ENCODE measurements around the gene USP16.
"Not testable (repeated sequence)": the region's sequence is repeated elsewhere in the genome, so short reads cannot be mapped to it uniquely, and the experiment has no call there.

Gene USP16

GRCh38 chr21:29024474-29025327, at the start of gene USP16:
TSS of gene USP16 (plus strand) at chr21:29024668. CDS start at chr21:29027914, 3,246 bp downstream.
- DNase-seq, result peak; percentile 97

- no peak for DNase-seq
Observed at GRCh38 chr21:28975397-28975796, 49.1 kb upstream of the USP16 start.

GRCh38 chr21:28979092-28979491, 45.4 kb upstream of the USP16 start:
- no peak for DNase-seq

- no peak for DNase-seq
Observed at GRCh38 chr21:28982637-28983036, 41.8 kb upstream of the USP16 start.

- no peak for DNase-seq
Observed at GRCh38 chr21:28986677-28987076, 37.8 kb upstream of the USP16 start.

- DNase-seq, result peak; percentile 15
Observed at GRCh38 chr21:28988146-28988545, 36.3 kb upstream of the USP16 start.

- DNase-seq, result peak; percentile 13
Observed at GRCh38 chr21:28991861-28992525, 32.5 kb upstream of the USP16 start.

- DNase-seq, result peak; percentile 100
Observed at GRCh38 chr21:28992526-28993292, 31.8 kb upstream of the USP16 start, which contains the start of gene LTN1. TSS of gene LTN1 (minus strand) at chr21:28992877. CDS start at chr21:28992805, 72 bp downstream.

GRCh38 chr21:28993293-28993629, 31.2 kb upstream of the USP16 start:
- no peak for DNase-seq

GRCh38 chr21:29002442-29003144, 21.9 kb upstream of the USP16 start:
- DNase-seq, result peak; percentile 97

GRCh38 chr21:29005696-29006095, 18.8 kb upstream of the USP16 start:
- DNase-seq, result no peak

GRCh38 chr21:29007135-29007534, 17.3 kb upstream of the USP16 start:
- no peak for DNase-seq

GRCh38 chr21:29007810-29008209, 16.7 kb upstream of the USP16 start:
- no peak for DNase-seq

GRCh38 chr21:29008367-29008766, 16.1 kb upstream of the USP16 start:
- no peak for DNase-seq

- not testable (repeated sequence) for DNase-seq
Observed at GRCh38 chr21:29011236-29011635, 13.2 kb upstream of the USP16 start.

GRCh38 chr21:29017639-29018237, 6.7 kb upstream of the USP16 start:
- DNase-seq, result no peak

GRCh38 chr21:29018540-29018939, 5.9 kb upstream of the USP16 start:
- DNase-seq, result no peak

- peak; percentile 44 for DNase-seq
Observed at GRCh38 chr21:29022166-29022565, 2.3 kb upstream of the USP16 start.

GRCh38 chr21:29025328-29025713, 853 bp downstream of the USP16 start:
- peak; percentile 16 for DNase-seq

- peak; percentile 41 for DNase-seq
Observed at GRCh38 chr21:29029524-29029923, 5.1 kb downstream of the USP16 start.

- DNase-seq, result no peak
Observed at GRCh38 chr21:29030909-29031308, 6.4 kb downstream of the USP16 start.

- DNase-seq, result no peak
Observed at GRCh38 chr21:29033301-29033700, 8.8 kb downstream of the USP16 start.

Measured in activated CD4-positive, alpha-beta T cell treated with anti-CD3 and anti-CD28 coated beads, Interleukin-10, Interleukin-2, amounts not matched to agents 100 ng/mL and 50 ng/mL, durations not matched to agents 16 hours and 8 hours (primary cell).